Measurements from ENCODE around the gene ARHGEF5. TPM values are rescaled to one million over a fixed set of nuclear protein-coding genes. Genes with fewer than 3 reads are reported as not detected.

ARHGEF5 gene
- total RNA-seq, 2 experiments from 2014 or later, result not detected

GRCh38 chr7:144428431-144428830 is 73.2 kb downstream of the ARHGEF5 start:
- CTCF ChIA-PET (ENCODE audit: unreplicated experiment), result no interaction called here
- BruUV-seq (replicated peaks), result no TSS peak
- intact Hi-C loops (cut with micrococcal nuclease; ENCODE audit: unreplicated experiment), result no loop called here

More at GRCh38 chr7:144428431-144428830, 73.2 kb downstream of the ARHGEF5 start:
- H3K9me3 ChIP-seq (ENCODE audit: low read length), result no peaks in the 10 kb centered on the region
- H3K4me2 ChIP-seq (ENCODE audit: low read length), result no peak overlapping the region
- H3K4me1 ChIP-seq (ENCODE audit: insufficient read depth, low read length, poor library complexity, severe bottlenecking), result no peaks in the 10 kb centered on the region
- H3K4me3 ChIP-seq (ENCODE audit: low read depth, low read length, poor library complexity, severe bottlenecking), result no peak overlapping the region
- no peak overlapping the region for H3K27ac ChIP-seq (ENCODE audit: low read depth, low read length, poor library complexity, severe bottlenecking)
- H3K9me2 ChIP-seq (ENCODE audit: insufficient read depth, low read length), result no peaks in the 10 kb centered on the region
- POLR2A ChIA-PET, result no interaction called here
- H3K36me3 ChIP-seq (ENCODE audit: insufficient read depth, low read length), result no peaks in the 10 kb centered on the region
- no peak overlapping the region for H2AFZ ChIP-seq (ENCODE audit: low read length)
- no peaks in the 10 kb centered on the region for H4K20me1 ChIP-seq (ENCODE audit: insufficient read depth, low read length)
- DNase-seq (ENCODE audit: low spot score), result no peak
- H3K79me2 ChIP-seq (ENCODE audit: insufficient read depth, low read depth, low read length), result no peaks in the 10 kb centered on the region
- TF ChIP-seq CTCF (conservative IDR thresholded peaks at IDR 0.05; ENCODE audit: low read length) (no peak), EZH2phosphoT487 (IDR thresholded peaks at IDR 0.05; ENCODE audit: borderline replicate concordance, low read depth, low read length) (no peak)

Other genes starting within 250 kb of the ARHGEF5 start
- not detected in 2 replicates for gene OR2A2, start 245.8 kb upstream of the ARHGEF5 start, total RNA-seq (2014; rRNA removed; shearing (Covaris generic))
- gene OR2A2, start 245.8 kb upstream of the ARHGEF5 start, total RNA-seq (2022), result not detected in 2 replicates
- gene OR2A14, start 232.2 kb upstream of the ARHGEF5 start, total RNA-seq (2014; rRNA removed; shearing (Covaris generic)), result not detected in 2 replicates
- not detected in 2 replicates for gene OR2A14, start 232.2 kb upstream of the ARHGEF5 start, total RNA-seq (2022)
- not detected in 2 replicates for gene CTAGE4, start 171.9 kb upstream of the ARHGEF5 start, total RNA-seq (2014; rRNA removed; shearing (Covaris generic))
- gene CTAGE4, start 171.9 kb upstream of the ARHGEF5 start, total RNA-seq (2022), result not detected in 2 replicates
- not detected in 2 replicates for gene ARHGEF35, start 159.6 kb upstream of the ARHGEF5 start, total RNA-seq (2014; rRNA removed; shearing (Covaris generic))
- not detected in 2 replicates for gene ARHGEF35, start 159.6 kb upstream of the ARHGEF5 start, total RNA-seq (2022)
- not detected in 2 replicates for gene OR2A42, start 115.8 kb upstream of the ARHGEF5 start, total RNA-seq (2014; rRNA removed; shearing (Covaris generic))
- gene OR2A42, start 115.8 kb upstream of the ARHGEF5 start, total RNA-seq (2022), result not detected in 2 replicates
- gene OR2A7, start 90.6 kb upstream of the ARHGEF5 start, total RNA-seq (2014; rRNA removed; shearing (Covaris generic)), result not detected in 2 replicates
- not detected in 2 replicates for gene OR2A7, start 90.6 kb upstream of the ARHGEF5 start, total RNA-seq (2022)
- not detected in 2 replicates for gene CTAGE8, start 86.1 kb upstream of the ARHGEF5 start, total RNA-seq (2014; rRNA removed; shearing (Covaris generic))
- gene CTAGE8, start 86.1 kb upstream of the ARHGEF5 start, total RNA-seq (2022), result not detected in 2 replicates
- not detected in 2 replicates for gene OR2A1, start 43.0 kb upstream of the ARHGEF5 start, total RNA-seq (2014; rRNA removed; shearing (Covaris generic))
- gene OR2A1, start 43.0 kb upstream of the ARHGEF5 start, total RNA-seq (2022), result not detected in 2 replicates
- not detected in 2 replicates for gene NOBOX, start 48.3 kb downstream of the ARHGEF5 start, total RNA-seq (2014; rRNA removed; shearing (Covaris generic))
- gene NOBOX, start 48.3 kb downstream of the ARHGEF5 start, total RNA-seq (2022), result not detected in 2 replicates